ENCODE results near the gene TRPV4. TPM values are rescaled to one million over a fixed set of nuclear protein-coding genes. Genes with fewer than 3 reads are reported as not detected.

TRPV4 gene
- total RNA-seq, 1 donor from 2014 or later: 3.5 TPM

- Mint-ChIP-seq H3K4me1 (no peaks in the 10 kb centered on the region), H3K27ac (ENCODE audit: unreplicated experiment) (no peak overlapping the region), H3K9me3 (no peaks in the 10 kb centered on the region)
These were observed 24.1 kb downstream of the TRPV4 start for GRCh38 chr12:109808876-109809646.

GRCh38 chr12:109807954-109808643, 25.1 kb downstream of the TRPV4 start:
- no peak for TF ChIP-seq CTCF (conservative IDR thresholded peaks at IDR 0.05)
- Mint-ChIP-seq H3K27ac (ENCODE audit: unreplicated experiment) (no peak overlapping the region), H3K4me3 (no peak overlapping the region), H3K9me3 (no peaks in the 10 kb centered on the region), H3K27me3 (ENCODE audit: low read depth) (no peaks in the 10 kb centered on the region), H3K4me1 (no peaks in the 10 kb centered on the region), H3K36me3 (ENCODE audit: low read depth) (no peaks in the 10 kb centered on the region)
- no peak for DNase-seq (ENCODE audit: low read depth, low spot score)

More at GRCh38 chr12:109808876-109809646, 24.1 kb downstream of the TRPV4 start:
- TF ChIP-seq CTCF (conservative IDR thresholded peaks at IDR 0.05): no peak
- H3K27me3 Mint-ChIP-seq (ENCODE audit: low read depth): no peaks in the 10 kb centered on the region
- H3K36me3 Mint-ChIP-seq (ENCODE audit: low read depth): no peaks in the 10 kb centered on the region
- no peak for DNase-seq (ENCODE audit: low read depth, low spot score)
- H3K4me3 Mint-ChIP-seq: no peak overlapping the region

- peak; percentile 97 for TF ChIP-seq CTCF (conservative IDR thresholded peaks at IDR 0.05)
- H3K9me3 Mint-ChIP-seq: no peaks in the 10 kb centered on the region
- H3K36me3 Mint-ChIP-seq (ENCODE audit: low read depth): no peaks in the 10 kb centered on the region
- no peak overlapping the region for H3K27ac Mint-ChIP-seq (ENCODE audit: unreplicated experiment)
- H3K4me1 Mint-ChIP-seq: no peaks in the 10 kb centered on the region
- peak; percentile 68 for DNase-seq (ENCODE audit: low read depth, low spot score)
- H3K4me3 Mint-ChIP-seq: no peak overlapping the region
- no peaks in the 10 kb centered on the region for H3K27me3 Mint-ChIP-seq (ENCODE audit: low read depth)
These were observed 28.1 kb downstream of the TRPV4 start for GRCh38 chr12:109804820-109805761.

- H3K4me1 Mint-ChIP-seq: no peaks in the 10 kb centered on the region
- no peak for DNase-seq (ENCODE audit: low read depth, low spot score)
- H3K36me3 Mint-ChIP-seq (ENCODE audit: low read depth): no peaks in the 10 kb centered on the region
- no peak overlapping the region for H3K4me3 Mint-ChIP-seq
- no peak for TF ChIP-seq CTCF (conservative IDR thresholded peaks at IDR 0.05)
- H3K27ac Mint-ChIP-seq (ENCODE audit: unreplicated experiment): no peak overlapping the region
- H3K9me3 Mint-ChIP-seq: no peaks in the 10 kb centered on the region
- no peaks in the 10 kb centered on the region for H3K27me3 Mint-ChIP-seq (ENCODE audit: low read depth)
These were observed 29.5 kb downstream of the TRPV4 start for GRCh38 chr12:109803678-109804077.

- Mint-ChIP-seq H3K36me3 (ENCODE audit: low read depth) (no peaks in the 10 kb centered on the region), H3K27ac (ENCODE audit: unreplicated experiment) (no peak overlapping the region), H3K9me3 (no peaks in the 10 kb centered on the region), H3K4me1 (no peaks in the 10 kb centered on the region), H3K4me3 (no peak overlapping the region), H3K27me3 (ENCODE audit: low read depth) (no peaks in the 10 kb centered on the region)
- no peak for DNase-seq (ENCODE audit: low read depth, low spot score)
- TF ChIP-seq CTCF (conservative IDR thresholded peaks at IDR 0.05): no peak
These were observed 30.4 kb downstream of the TRPV4 start for GRCh38 chr12:109802828-109803227.

Data from neural crest cell (in vitro differentiated cells).